CD8-positive, alpha-beta memory T cell (primary cell): ENCODE measurements around the gene GRPEL2. TPM values are rescaled to one million over a fixed set of nuclear protein-coding genes. Genes with fewer than 3 reads are reported as not detected.

Source experiments
- CTCF ChIA-PET: fragments of 350-600 bp; sonication (Branson Sonifier 250); formaldehyde crosslinking; loops from one replicate; lab custom pipeline; 2021; ENCODE audit warnings: antibody characterized with exemption; lab: Charles Lee
- POLR2A ChIA-PET: fragments of 350-600 bp; sonication (Branson Sonifier 250); formaldehyde crosslinking; loops from one replicate; lab custom pipeline; 2021; ENCODE audit warnings: antibody characterized with exemption; lab: Charles Lee
- DNase-seq, 5 donors: peaks; one replicate each; pipeline versions ENCODE4 v3.0.0 to v3.0.0-alpha.2; 2020 to 2022; ENCODE audit warnings: mixed read lengths in 1 of 5
- H3K27ac ChIP-seq: one replicate; pipeline ENCODE4 v1.7.0; 2013; ENCODE audit warnings: low read depth, mild to moderate bottlenecking, low read length, moderate library complexity
- H3K27me3 ChIP-seq: 2 replicates; pipeline ENCODE4 v1.7.0; 2013; ENCODE audit warnings: low read length, mild to moderate bottlenecking; ENCODE audit not compliant: insufficient read depth, poor library complexity, severe bottlenecking
- H3K36me3 ChIP-seq: 2 replicates; pipeline ENCODE4 v1.7.0; 2013; ENCODE audit warnings: mild to moderate bottlenecking, low read length, moderate library complexity; ENCODE audit not compliant: insufficient read depth
- H3K4me1 ChIP-seq: 2 replicates; pipeline ENCODE4 v1.7.0; 2013; ENCODE audit warnings: mild to moderate bottlenecking, low read length, moderate library complexity; ENCODE audit not compliant: insufficient read depth
- H3K4me3 ChIP-seq: 2 replicates; pipeline ENCODE4 v1.7.0; 2013; ENCODE audit warnings: mild to moderate bottlenecking, low read length
- H3K9me3 ChIP-seq: 2 replicates; pipeline ENCODE4 v1.7.0; 2013; ENCODE audit warnings: mild to moderate bottlenecking, low read length
- H3K27ac Mint-ChIP-seq, 8 donors: one replicate each; pipeline ENCODE4 v1.8.0; 2020 to 2021; ENCODE audit warnings: mixed read lengths in 8 of 8, mild to moderate bottlenecking in 6 of 8, inconsistent platforms in 3 of 8, moderate library complexity in 3 of 8
- H3K27me3 Mint-ChIP-seq, 2 donors: one replicate each; pipeline ENCODE4 v1.8.0; 2020 to 2021; ENCODE audit warnings: mixed read lengths in 2 of 2, mild to moderate bottlenecking in 1 of 2, moderate library complexity in 1 of 2
- H3K36me3 Mint-ChIP-seq, 3 donors: one replicate each; pipeline ENCODE4 v1.8.0; 2020 to 2021; ENCODE audit warnings: mixed read lengths in 3 of 3, inconsistent platforms in 1 of 3, mild to moderate bottlenecking in 1 of 3
- H3K4me1 Mint-ChIP-seq, 3 donors: one replicate each; pipeline ENCODE4 v1.8.0; 2020 to 2021; ENCODE audit warnings: mixed read lengths in 3 of 3, inconsistent platforms in 1 of 3, mild to moderate bottlenecking in 1 of 3
- H3K4me3 Mint-ChIP-seq, 7 donors: one replicate each; pipeline ENCODE4 v1.8.0; 2020 to 2021; ENCODE audit warnings: mixed read lengths in 7 of 7, mild to moderate bottlenecking in 6 of 7, moderate library complexity in 4 of 7, inconsistent platforms in 2 of 7
- H3K9me3 Mint-ChIP-seq, 5 donors: one replicate each; pipeline ENCODE4 v1.8.0; 2020 to 2022; ENCODE audit warnings: mixed read lengths in 5 of 5, mild to moderate bottlenecking in 3 of 5, moderate library complexity in 2 of 5, inconsistent platforms in 1 of 5
- polyA plus RNA-seq: library from polyadenylated mRNA; unstranded; fragments of 300-500 nt; fragmentation: Illumina TruSeq; gene quantifications from one replicate; pipeline ENCODE4 v1.2.3, GENCODE V29; 2021
- total RNA-seq, 2 experiments: library from RNA; stranded (reverse); gene quantifications; one replicate each; pipeline ENCODE4 v1.2.3, GENCODE V29; 2021

The GRPEL2 gene
- total and polyA plus RNA-seq, 3 experiments from 2014 or later = 4.5 to 36.5 (median 33.4) TPM

DNA sequence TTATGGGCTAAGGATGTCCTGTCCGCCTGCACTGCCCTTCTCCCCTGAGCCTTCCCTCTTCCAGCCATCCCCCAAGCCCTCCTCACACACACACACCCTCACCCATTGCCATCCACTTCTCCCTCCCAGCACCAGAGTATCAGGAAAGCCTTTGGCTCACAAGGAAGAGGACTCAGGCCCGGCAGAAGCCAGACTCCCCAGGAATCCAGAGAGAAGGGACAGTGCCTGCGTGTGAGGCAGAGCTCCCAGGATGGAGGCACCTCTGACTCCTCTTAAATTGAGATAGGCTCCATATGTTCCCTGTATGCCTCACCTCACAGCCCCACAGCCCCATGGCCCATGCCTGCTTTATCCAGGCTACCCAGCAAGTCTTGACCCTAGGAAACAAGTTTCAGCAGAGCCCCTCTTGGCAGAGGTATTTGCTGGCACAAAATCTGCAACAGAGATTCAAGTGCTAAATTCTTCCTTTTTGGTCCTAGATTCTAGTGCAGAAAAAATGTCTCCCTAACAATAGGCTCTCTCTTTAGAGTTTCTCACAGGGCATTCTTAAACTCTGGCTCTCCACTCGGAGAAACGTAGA, 33.0 kb downstream of the GRPEL2 start:
- ChIA-PET CTCF (interaction anchor here (2.0 to 15.7 kb wide), 2 partner anchors 64 to 184 kb away, joined by 8 to 221 read pairs; no protein-coding TSS in a partner anchor), POLR2A (no interaction called here)
- no peaks in the 10 kb centered on the region for H3K27me3 ChIP-seq
- Mint-ChIP-seq H3K27me3 (peaks cover 8 to 14% of the 10 kb centered on the region in 2 donors), H3K4me1 (peaks cover 0 to 6% (median 4%) of the 10 kb centered on the region in 3 donors), H3K27ac (no peak overlapping the region), H3K36me3 (peaks cover 0 to 4% (median 0%) of the 10 kb centered on the region in 3 donors), H3K9me3 (no peaks in the 10 kb centered on the region), H3K4me3 (no peak overlapping the region)
- no peaks in the 10 kb centered on the region for H3K4me1 ChIP-seq
- H3K27ac ChIP-seq = no peak overlapping the region
- H3K4me3 ChIP-seq = no peak overlapping the region
- no peak for DNase-seq
- no peaks in the 10 kb centered on the region for H3K36me3 ChIP-seq
- no peaks in the 10 kb centered on the region for H3K9me3 ChIP-seq

DNA sequence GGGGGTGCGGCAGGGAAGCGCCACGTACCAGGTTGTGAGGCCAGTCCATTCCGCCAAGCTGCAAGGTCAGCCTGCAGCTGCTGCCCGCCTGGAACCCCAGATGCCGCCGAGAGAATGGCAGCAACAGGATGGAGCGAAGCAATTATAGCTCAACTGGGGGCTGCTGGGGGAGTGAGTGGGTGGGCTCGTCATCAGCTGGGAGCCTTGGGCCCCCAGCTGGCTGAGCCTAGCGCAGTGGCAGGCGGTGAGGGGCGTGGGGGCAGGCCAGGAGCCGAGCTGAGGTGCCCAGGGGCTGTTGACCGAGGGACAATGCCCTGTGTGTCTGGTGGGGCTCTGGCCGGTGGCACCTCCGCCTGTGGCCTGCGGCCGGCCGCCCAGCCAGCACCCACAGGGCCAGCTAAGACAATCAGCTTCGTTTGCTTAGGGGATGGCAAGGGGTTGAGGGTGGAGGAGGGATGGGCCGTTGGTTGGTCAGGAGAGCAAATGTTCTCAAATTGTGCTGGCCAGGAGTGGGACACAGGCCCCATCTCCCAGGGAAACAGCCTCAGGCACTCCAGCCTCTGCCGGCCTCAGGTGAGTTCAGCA, 34.0 kb downstream of the GRPEL2 start, which contains the start of gene IL17B:
Gene IL17B (minus strand): TSS at position 116 of the 585 bp plus-strand sequence. CDS start 67 bp downstream, at position 49.
- no peaks in the 10 kb centered on the region for H3K9me3 Mint-ChIP-seq
- no peak within 1 kb of the TSS for H3K27ac Mint-ChIP-seq
- no peaks in the 10 kb centered on the region for H3K36me3 ChIP-seq
- peaks cover 0 to 6% (median 4%) of the 10 kb centered on the region in 3 donors for H3K4me1 Mint-ChIP-seq
- H3K27ac ChIP-seq = no peak within 1 kb of the TSS
- no peak within 1 kb of the TSS for H3K4me3 ChIP-seq
- H3K4me3 Mint-ChIP-seq = no peak within 1 kb of the TSS
- H3K9me3 ChIP-seq = no peaks in the 10 kb centered on the region
- H3K27me3 ChIP-seq = no peaks in the 10 kb centered on the region
- no peak for DNase-seq
- H3K36me3 Mint-ChIP-seq = peaks cover 0 to 4% (median 0%) of the 10 kb centered on the region in 3 donors
- ChIA-PET CTCF (interaction anchor here (0.8 to 15.7 kb wide), 6 partner anchors 9 to 185 kb away, joined by 3 to 221 read pairs (median 6); no protein-coding TSS in a partner anchor), POLR2A (no interaction called here)
- no peaks in the 10 kb centered on the region for H3K4me1 ChIP-seq
- peaks cover 8 to 14% of the 10 kb centered on the region in 2 donors for H3K27me3 Mint-ChIP-seq

DNA sequence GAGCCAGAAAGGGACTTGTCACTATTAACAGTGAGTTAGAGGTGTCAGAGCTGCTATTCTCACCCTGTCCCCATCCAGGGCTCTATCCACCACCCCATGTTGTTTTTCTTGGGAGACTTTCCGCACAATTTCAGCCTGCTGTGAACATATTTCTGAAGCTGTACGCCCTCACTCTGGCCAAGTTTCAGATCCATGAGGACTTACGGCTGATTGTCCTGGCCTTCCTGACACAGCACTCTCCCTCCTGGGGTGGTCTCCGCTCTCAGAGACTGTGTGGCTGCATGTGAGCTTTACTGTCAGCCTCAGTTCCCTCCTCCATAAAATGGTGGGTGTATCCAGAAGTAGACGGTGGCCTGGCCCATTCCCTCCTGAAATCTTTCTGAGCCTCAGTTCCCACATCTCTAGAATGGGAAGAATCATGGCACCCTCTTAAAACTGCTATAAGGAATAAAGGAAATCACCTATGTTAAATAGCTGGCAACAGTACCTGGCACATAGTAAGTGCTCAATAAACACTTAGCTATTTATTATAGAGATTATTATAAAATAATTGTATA, 34.6 kb downstream of the GRPEL2 start:
- Histone ChIP-seq H3K9me3 (no peaks in the 10 kb centered on the region), H3K4me3 (no peak overlapping the region), H3K36me3 (no peaks in the 10 kb centered on the region), H3K27me3 (no peaks in the 10 kb centered on the region), H3K27ac (no peak overlapping the region), H3K4me1 (no peaks in the 10 kb centered on the region)
- Mint-ChIP-seq H3K36me3 (peaks cover 0 to 4% (median 0%) of the 10 kb centered on the region in 3 donors), H3K9me3 (no peaks in the 10 kb centered on the region), H3K27ac (no peak overlapping the region), H3K27me3 (peaks cover 10 to 18% of the 10 kb centered on the region in 2 donors), H3K4me1 (peaks cover 0 to 6% (median 4%) of the 10 kb centered on the region in 3 donors), H3K4me3 (no peak overlapping the region)
- ChIA-PET POLR2A (no interaction called here), CTCF (interaction anchor here (0.8 to 15.7 kb wide), 7 partner anchors 8 to 185 kb away, joined by 3 to 221 read pairs (median 6); no protein-coding TSS in a partner anchor)
- DNase-seq = no peak

DNA sequence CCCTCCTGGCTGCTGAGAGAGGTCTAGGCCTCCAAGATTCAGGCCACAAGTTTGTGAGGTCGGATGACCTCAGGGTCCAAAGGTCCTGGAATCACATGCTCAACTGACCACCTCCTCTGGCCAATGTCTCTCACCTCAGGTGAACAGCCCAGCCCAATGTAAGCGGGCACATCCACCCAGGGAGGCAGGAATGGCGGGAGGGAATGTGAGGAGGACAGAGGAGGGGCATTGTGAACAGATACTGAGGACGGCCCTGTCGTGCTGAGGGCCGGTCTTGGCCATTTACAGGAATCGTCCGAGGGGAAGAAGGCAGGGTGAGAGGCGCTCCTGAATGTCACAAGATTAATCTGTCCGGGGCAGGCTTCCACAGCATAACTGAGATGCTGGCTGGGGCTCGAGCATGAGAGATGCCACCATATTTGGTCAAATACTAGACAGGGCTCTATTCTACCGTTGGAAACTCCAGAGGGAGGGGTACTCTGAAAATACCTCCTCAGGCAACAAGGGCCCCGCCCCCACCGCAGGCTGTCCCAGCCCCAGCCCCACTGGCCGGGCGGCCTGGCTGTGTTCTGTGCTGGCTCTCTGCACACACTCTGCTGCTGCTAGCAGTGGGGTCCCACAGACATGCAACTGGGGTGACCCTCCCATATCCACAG, 35.3 kb downstream of the GRPEL2 start:
- H3K9me3 Mint-ChIP-seq = no peaks in the 10 kb centered on the region
- H3K36me3 Mint-ChIP-seq = peaks cover 0 to 4% (median 0%) of the 10 kb centered on the region in 3 donors
- H3K27ac Mint-ChIP-seq = no peak overlapping the region
- no peak overlapping the region for H3K27ac ChIP-seq
- ChIA-PET CTCF (interaction anchor here (0.7 to 15.7 kb wide), 18 partner anchors 8 to 186 kb away, joined by 3 to 221 read pairs (median 5); no protein-coding TSS in a partner anchor), POLR2A (no interaction called here)
- no peak overlapping the region for H3K4me3 Mint-ChIP-seq
- no peaks in the 10 kb centered on the region for H3K27me3 ChIP-seq
- no peak for DNase-seq
- peaks cover 10 to 18% of the 10 kb centered on the region in 2 donors for H3K27me3 Mint-ChIP-seq
- no peak overlapping the region for H3K4me3 ChIP-seq
- no peaks in the 10 kb centered on the region for H3K9me3 ChIP-seq
- H3K36me3 ChIP-seq = no peaks in the 10 kb centered on the region
- no peaks in the 10 kb centered on the region for H3K4me1 ChIP-seq
- peaks cover 0 to 6% (median 4%) of the 10 kb centered on the region in 3 donors for H3K4me1 Mint-ChIP-seq

- H3K4me1 ChIP-seq = no peaks in the 10 kb centered on the region
- peaks cover 10 to 18% of the 10 kb centered on the region in 2 donors for H3K27me3 Mint-ChIP-seq
- ChIA-PET CTCF (interaction anchor here (0.7 to 3.5 kb wide), 17 partner anchors 8 to 185 kb away, joined by 3 to 25 read pairs (median 4); no protein-coding TSS in a partner anchor), POLR2A (no interaction called here)
- no peaks in the 10 kb centered on the region for H3K36me3 ChIP-seq
- H3K9me3 ChIP-seq = no peaks in the 10 kb centered on the region
- H3K36me3 Mint-ChIP-seq = no peaks in the 10 kb centered on the region
- H3K4me3 ChIP-seq = no peak overlapping the region
- no peak overlapping the region for H3K27ac ChIP-seq
- H3K27me3 ChIP-seq = no peaks in the 10 kb centered on the region
- H3K4me3 Mint-ChIP-seq = no peak overlapping the region
- DNase-seq = no peak
- H3K27ac Mint-ChIP-seq = peak overlapping the region in 1 of 8 donors; percentile 39
- no peaks in the 10 kb centered on the region for H3K9me3 Mint-ChIP-seq
- H3K4me1 Mint-ChIP-seq = peaks cover 0 to 6% (median 4%) of the 10 kb centered on the region in 3 donors
Measured at GRCh38 chr5:149381261-149381985, 36.1 kb downstream of the GRPEL2 start.

GRCh38 chr5:149381986-149382338, 36.7 kb downstream of the GRPEL2 start:
- Histone ChIP-seq H3K27ac (no peak overlapping the region), H3K4me3 (no peak overlapping the region), H3K27me3 (no peaks in the 10 kb centered on the region), H3K9me3 (no peaks in the 10 kb centered on the region), H3K4me1 (no peaks in the 10 kb centered on the region), H3K36me3 (no peaks in the 10 kb centered on the region)
- Mint-ChIP-seq H3K4me1 (peaks cover 0 to 6% (median 4%) of the 10 kb centered on the region in 3 donors), H3K36me3 (no peaks in the 10 kb centered on the region), H3K27ac (peak overlapping the region in 1 of 8 donors; percentile 39), H3K27me3 (peaks cover 9 to 18% of the 10 kb centered on the region in 2 donors), H3K4me3 (no peak overlapping the region), H3K9me3 (no peaks in the 10 kb centered on the region)
- ChIA-PET POLR2A (no interaction called here), CTCF (interaction anchor here (0.7 to 3.5 kb wide), 17 partner anchors 8 to 184 kb away, joined by 3 to 25 read pairs (median 4); no protein-coding TSS in a partner anchor)
- peak; percentile 39 to 74 (median 55) for DNase-seq

DNA sequence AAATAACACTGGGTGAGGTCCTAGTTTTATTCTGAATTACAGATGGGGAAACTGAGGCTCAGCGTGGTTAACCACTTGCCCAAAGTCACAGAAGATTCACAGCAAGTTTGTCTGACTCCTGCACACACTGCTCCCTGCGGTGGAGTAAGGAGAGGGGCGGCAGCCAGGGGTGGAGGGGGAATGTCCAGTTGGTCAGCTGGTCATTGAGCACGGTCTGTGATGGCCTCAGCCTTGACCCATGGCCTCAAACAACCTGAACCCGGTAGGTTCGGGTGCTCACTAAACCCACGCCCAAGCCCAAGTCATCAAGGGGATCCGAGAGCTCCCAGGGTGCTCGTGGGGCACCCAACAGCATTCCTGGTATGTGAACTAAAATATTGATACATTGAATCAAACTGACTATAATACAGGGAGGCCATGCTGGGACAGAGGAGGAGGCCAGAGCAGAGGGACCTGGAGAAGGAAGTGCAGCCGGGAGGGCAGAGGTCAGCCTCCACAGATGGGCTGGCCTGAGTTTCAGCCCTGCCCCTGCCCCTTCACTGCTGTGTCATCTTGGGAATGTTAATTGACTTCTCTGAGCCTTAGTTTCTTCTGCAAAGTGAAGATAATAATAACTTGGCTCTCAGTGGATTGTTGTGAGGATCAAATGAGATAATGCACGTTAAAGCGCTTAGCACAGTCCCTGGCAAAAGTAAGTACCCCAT, 37.4 kb downstream of the GRPEL2 start:
- Histone ChIP-seq H3K4me3 (no peak overlapping the region), H3K27ac (no peak overlapping the region), H3K4me1 (no peaks in the 10 kb centered on the region), H3K27me3 (no peaks in the 10 kb centered on the region), H3K9me3 (no peaks in the 10 kb centered on the region), H3K36me3 (no peaks in the 10 kb centered on the region)
- Mint-ChIP-seq H3K27me3 (peaks cover 6 to 18% of the 10 kb centered on the region in 2 donors), H3K4me1 (peaks cover 0 to 6% (median 4%) of the 10 kb centered on the region in 3 donors), H3K4me3 (no peak overlapping the region), H3K9me3 (no peaks in the 10 kb centered on the region), H3K36me3 (no peaks in the 10 kb centered on the region), H3K27ac (no peak overlapping the region)
- POLR2A ChIA-PET = no interaction called here
- CTCF ChIA-PET = interaction anchor here (0.7 to 3.5 kb wide), 11 partner anchors 8 to 182 kb away, joined by 3 to 25 read pairs (median 4); no protein-coding TSS in a partner anchor
- no peak for DNase-seq
